Karpas-422 (cell line): ENCODE data around the gene TMX2. TPM values are rescaled to one million over a fixed set of nuclear protein-coding genes. Genes with fewer than 3 reads are reported as not detected.

ENCODE experiments used
- DNase-seq: peaks from one replicate; pipeline ENCODE4 v3.0.0-alpha.2; 2015
- H2AFZ ChIP-seq: fragments of 200-600 bp; sonication (generic); 2 replicates; pipeline ENCODE4 v1.6.1; 2014; ENCODE audit warnings: antibody characterized with exemption, low read length, mixed read lengths
- H3K27ac ChIP-seq: fragments of 200-600 bp; sonication (generic); 2 replicates; pipeline ENCODE4 v1.5.1; 2014; ENCODE audit warnings: mild to moderate bottlenecking, low read length, moderate library complexity
- H3K27me3 ChIP-seq: fragments of 200-600 bp; sonication (generic); 2 replicates; pipeline ENCODE4 v1.6.1; 2014; ENCODE audit warnings: low read length, mixed read lengths
- H3K36me3 ChIP-seq: fragments of 200-600 bp; sonication (generic); 2 replicates; pipeline ENCODE4 v1.6.1; 2014; ENCODE audit warnings: low read length, mixed read lengths; ENCODE audit not compliant: insufficient read depth
- H3K4me1 ChIP-seq: fragments of 200-600 bp; sonication (generic); 2 replicates; pipeline ENCODE4 v1.6.1; 2014; ENCODE audit warnings: mild to moderate bottlenecking, low read length, mixed read lengths
- H3K4me2 ChIP-seq: fragments of 200-600 bp; sonication (generic); 2 replicates; pipeline ENCODE4 v1.6.1; 2014; ENCODE audit warnings: low read length, low read depth, mild to moderate bottlenecking; ENCODE audit not compliant: poor library complexity, severe bottlenecking
- H3K4me3 ChIP-seq: fragments of 200-600 bp; sonication (generic); 2 replicates; pipeline ENCODE4 v1.5.1; 2014; ENCODE audit warnings: mild to moderate bottlenecking, antibody characterized with exemption, low read length, mixed read lengths
- H3K79me2 ChIP-seq: fragments of 200-600 bp; sonication (generic); 2 replicates; pipeline ENCODE4 v1.6.1; 2014; ENCODE audit warnings: mild to moderate bottlenecking, low read length, mixed read lengths
- H3K9ac ChIP-seq: fragments of 200-600 bp; sonication (generic); 2 replicates; pipeline ENCODE4 v1.6.0; 2014; ENCODE audit warnings: low read length
- H3K9me2 ChIP-seq: fragments of 200-600 bp; sonication (generic), shearing (Covaris generic); replicated peaks from 2 replicates; pipeline ENCODE4 v1.6.0; 2014; ENCODE audit warnings: mild to moderate bottlenecking, low read length, moderate library complexity; ENCODE audit not compliant: insufficient read depth
- H3K9me3 ChIP-seq: fragments of 300-700, 200-600 bp; sonication (generic); 2 replicates; pipeline ENCODE4 v1.6.1; 2014; ENCODE audit warnings: low read length, mixed read lengths
- H4K20me1 ChIP-seq: fragments of 200-600 bp; sonication (generic); 2 replicates; pipeline ENCODE4 v1.6.1; 2014; ENCODE audit warnings: mild to moderate bottlenecking, antibody characterized with exemption, low read length, low read depth; ENCODE audit not compliant: insufficient read depth
- total RNA-seq: library from RNA; depleted of rRNA; stranded (reverse); fragments of >200 nt; shearing (Covaris generic); gene quantifications from 2 replicates; pipeline ENCODE4 v1.2.3, GENCODE V29; 2014; ENCODE audit warnings: low replicate concordance; rRNA removed

Gene TMX2, protein sequence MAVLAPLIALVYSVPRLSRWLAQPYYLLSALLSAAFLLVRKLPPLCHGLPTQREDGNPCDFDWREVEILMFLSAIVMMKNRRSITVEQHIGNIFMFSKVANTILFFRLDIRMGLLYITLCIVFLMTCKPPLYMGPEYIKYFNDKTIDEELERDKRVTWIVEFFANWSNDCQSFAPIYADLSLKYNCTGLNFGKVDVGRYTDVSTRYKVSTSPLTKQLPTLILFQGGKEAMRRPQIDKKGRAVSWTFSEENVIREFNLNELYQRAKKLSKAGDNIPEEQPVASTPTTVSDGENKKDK
- total RNA-seq = 53.3 and 91.2 TPM in 2 replicates

DNA sequence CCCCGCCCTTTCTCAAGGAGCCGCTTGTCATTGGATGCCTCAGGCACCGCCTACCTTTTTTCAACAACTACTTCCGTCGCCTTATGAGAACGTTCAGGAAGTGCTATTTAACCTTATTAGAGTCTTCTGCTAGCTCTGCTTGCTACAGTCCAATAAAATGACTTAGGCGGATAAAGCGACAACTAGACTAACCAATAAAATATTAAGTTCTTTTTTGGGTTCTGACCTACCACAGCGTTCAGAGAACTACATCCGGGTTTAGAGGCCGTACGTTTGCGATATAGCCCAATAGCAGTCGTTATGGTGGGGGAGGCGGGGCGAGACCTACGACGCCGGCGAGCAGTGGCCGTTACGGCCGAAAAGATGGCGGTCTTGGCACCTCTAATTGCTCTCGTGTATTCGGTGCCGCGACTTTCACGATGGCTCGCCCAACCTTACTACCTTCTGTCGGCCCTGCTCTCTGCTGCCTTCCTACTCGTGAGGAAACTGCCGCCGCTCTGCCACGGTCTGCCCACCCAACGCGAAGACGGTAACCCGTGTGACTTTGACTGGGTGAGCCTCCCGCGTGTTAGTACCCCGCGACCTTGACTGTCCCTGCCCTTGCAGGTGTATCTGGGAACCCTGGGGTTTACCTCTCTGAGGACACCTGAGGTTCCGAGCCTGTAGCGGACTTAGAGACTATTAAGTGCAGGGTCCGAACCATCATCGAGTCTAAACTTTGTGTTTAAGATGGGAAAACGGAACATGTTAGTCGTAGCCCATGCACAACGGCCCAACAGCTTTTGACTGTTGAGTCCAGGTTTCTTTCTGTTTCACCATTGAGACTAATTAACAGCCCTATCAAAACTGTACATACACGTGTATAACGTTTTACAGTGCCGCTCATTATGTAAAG, at the start of gene TMX2:
TMX2 (plus strand) TSS at position 338 of the 895 bp plus-strand sequence; CDS start at position 364, 26 bp downstream.
- Histone ChIP-seq H2AFZ (no peak within 1 kb of the TSS; the same call in 1 of the 2 replicates), H3K4me3 (peak within 1 kb of the TSS; percentile 89), H3K79me2 (peaks cover 56% of the 10 kb centered on the region)

DNA sequence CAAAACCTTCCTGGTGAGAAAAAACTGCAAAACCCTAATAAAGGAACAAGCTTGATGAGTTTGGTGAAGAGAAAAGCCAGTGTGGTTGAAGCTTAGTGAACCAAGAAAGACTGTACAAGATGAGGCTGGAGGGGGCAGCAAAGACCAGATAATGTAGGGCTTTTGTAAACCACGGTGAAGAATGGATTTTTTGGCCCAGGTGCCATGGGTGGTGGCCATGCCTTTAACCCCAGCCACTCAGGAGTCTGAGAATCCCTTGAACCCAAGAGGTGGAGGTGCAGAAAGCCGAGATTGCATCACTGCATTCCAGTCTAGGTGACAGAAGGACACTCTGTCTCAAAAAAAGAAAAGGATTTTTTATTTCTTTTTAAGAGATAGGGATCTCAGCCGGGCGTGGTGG, 49.5 kb upstream of the TMX2 start:
- Histone ChIP-seq H2AFZ (no peak overlapping the region), H3K36me3 (peaks cover 16% of the 10 kb centered on the region; the same call in 1 of the 2 replicates), H3K27me3 (no peaks in the 10 kb centered on the region), H4K20me1 (0 out of 2 replicates have a peak, but pooled peaks cover 4% of the 10 kb centered on the region), H3K9ac (no peak overlapping the region), H3K4me3 (no peak overlapping the region), H3K27ac (no peak overlapping the region), H3K79me2 (peaks cover 37% of the 10 kb centered on the region), H3K9me2 (no peaks in the 10 kb centered on the region), H3K4me1 (peaks cover 16% of the 10 kb centered on the region), H3K9me3 (no peaks in the 10 kb centered on the region), H3K4me2 (no peak overlapping the region)
- peak; percentile 73 for DNase-seq

More for the DNA sequence above, at the start of gene TMX2:
- Histone ChIP-seq H3K27ac (peak within 1 kb of the TSS; percentile 63), H3K9ac (peak within 1 kb of the TSS; percentile 87), H4K20me1 (no peaks in the 10 kb centered on the region), H3K36me3 (peaks cover 15% of the 10 kb centered on the region; the same call in 1 of the 2 replicates), H3K4me1 (peaks cover 34% of the 10 kb centered on the region), H3K4me2 (peak within 1 kb of the TSS; percentile 77), H3K9me3 (no peaks in the 10 kb centered on the region), H3K9me2 (no peaks in the 10 kb centered on the region), H3K27me3 (no peaks in the 10 kb centered on the region)
- peak; percentile 99 for DNase-seq

DNA sequence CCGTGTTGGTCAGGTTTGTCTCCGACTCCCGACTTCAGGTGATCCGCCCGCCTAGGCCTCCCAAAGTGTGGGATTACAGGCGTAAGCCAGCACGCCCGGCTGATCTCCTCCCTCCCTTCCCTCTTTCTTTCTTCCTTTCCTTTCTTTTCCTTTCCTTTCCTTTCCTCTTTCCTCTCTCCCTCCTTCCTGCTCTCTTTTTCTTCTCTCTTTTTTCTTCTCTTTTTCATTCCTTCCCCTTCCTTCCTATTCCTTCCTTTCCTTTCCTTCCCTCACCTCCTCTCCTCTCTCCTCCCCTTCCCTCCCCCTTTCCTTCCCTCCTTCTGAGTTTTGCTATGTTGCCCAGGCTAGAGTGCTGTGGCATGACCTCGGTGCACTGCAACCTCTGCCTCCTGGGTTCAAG, 48.4 kb upstream of the TMX2 start:
- Histone ChIP-seq H4K20me1 (peaks cover 1% of the 10 kb centered on the region), H2AFZ (no peak overlapping the region), H3K36me3 (peaks cover 16% of the 10 kb centered on the region; the same call in 1 of the 2 replicates), H3K4me2 (no peak overlapping the region), H3K9me3 (no peaks in the 10 kb centered on the region), H3K4me3 (no peak overlapping the region), H3K9me2 (no peaks in the 10 kb centered on the region), H3K79me2 (peaks cover 36% of the 10 kb centered on the region), H3K9ac (no peak overlapping the region), H3K27me3 (no peaks in the 10 kb centered on the region), H3K4me1 (peaks cover 9% of the 10 kb centered on the region), H3K27ac (no peak overlapping the region)
- no peak for DNase-seq

- Histone ChIP-seq H3K4me3 (peak overlapping the region; percentile 97), H3K36me3 (peaks cover 17% of the 10 kb centered on the region; the same call in 1 of the 2 replicates), H3K27me3 (no peaks in the 10 kb centered on the region), H2AFZ (peak overlapping the region; percentile 96), H3K9ac (peak overlapping the region; percentile 84), H3K27ac (peak overlapping the region; percentile 82), H3K9me3 (no peaks in the 10 kb centered on the region), H3K9me2 (no peaks in the 10 kb centered on the region), H3K79me2 (peaks cover 42% of the 10 kb centered on the region), H3K4me2 (peak overlapping the region; percentile 99), H4K20me1 (peaks cover 16% of the 10 kb centered on the region), H3K4me1 (peaks cover 20% of the 10 kb centered on the region)
- DNase-seq = peak; percentile 99
Measured at GRCh38 chr11:57667117-57667735, 45.2 kb upstream of the TMX2 start.

GRCh38 chr11:57667736-57668433, 44.5 kb upstream of the TMX2 start, which contains the start of gene ZDHHC5:
ZDHHC5 (plus strand) TSS chr11:57668114; CDS start chr11:57673091, 4,977 bp downstream.
- H3K4me2 ChIP-seq = peak within 1 kb of the TSS; percentile 99
- H3K27ac ChIP-seq = peak within 1 kb of the TSS; percentile 89
- no peaks in the 10 kb centered on the region for H3K27me3 ChIP-seq
- peak within 1 kb of the TSS; percentile 98 for H3K9ac ChIP-seq
- no peaks in the 10 kb centered on the region for H3K9me2 ChIP-seq
- peaks cover 23% of the 10 kb centered on the region; the same call in 1 of the 2 replicates for H3K36me3 ChIP-seq
- H3K9me3 ChIP-seq = no peaks in the 10 kb centered on the region
- peak; percentile 99 for DNase-seq
- H3K79me2 ChIP-seq = peaks cover 49% of the 10 kb centered on the region
- H4K20me1 ChIP-seq = peaks cover 23% of the 10 kb centered on the region
- peaks cover 20% of the 10 kb centered on the region for H3K4me1 ChIP-seq
- H3K4me3 ChIP-seq = peak within 1 kb of the TSS; percentile 97
- peak within 1 kb of the TSS; percentile 96 for H2AFZ ChIP-seq

GRCh38 chr11:57668434-57668782, 44.0 kb upstream of the TMX2 start:
- Histone ChIP-seq H3K9me2 (no peaks in the 10 kb centered on the region), H3K36me3 (peaks cover 28% of the 10 kb centered on the region; the same call in 1 of the 2 replicates), H3K79me2 (peaks cover 54% of the 10 kb centered on the region), H2AFZ (peak overlapping the region; percentile 54; the same call in 1 of the 2 replicates), H3K27ac (peak overlapping the region; percentile 89), H3K4me3 (peak overlapping the region; percentile 97), H3K4me2 (peak overlapping the region; percentile 99), H3K27me3 (no peaks in the 10 kb centered on the region), H4K20me1 (peaks cover 28% of the 10 kb centered on the region), H3K9me3 (no peaks in the 10 kb centered on the region), H3K9ac (peak overlapping the region; percentile 98), H3K4me1 (peaks cover 20% of the 10 kb centered on the region)
- peak; percentile 73 for DNase-seq

DNA sequence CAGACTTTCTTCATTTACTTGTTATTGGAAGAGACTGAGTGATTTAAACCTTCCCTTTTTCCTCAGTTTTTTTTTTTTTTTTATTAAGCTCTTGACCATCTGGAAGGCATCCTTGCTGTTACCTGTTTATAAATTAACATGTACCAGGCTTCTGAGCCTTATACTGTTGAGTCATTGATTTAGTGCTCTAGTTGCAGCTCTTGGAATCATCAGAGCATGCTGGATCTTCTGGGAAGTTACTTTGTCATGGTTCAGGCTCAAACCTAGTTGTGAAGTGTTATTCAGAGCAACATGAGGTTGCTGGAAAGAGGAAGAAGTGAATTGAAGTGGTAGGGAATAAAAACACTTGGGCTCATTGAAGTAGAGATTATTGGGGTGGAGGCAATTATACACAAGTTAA, 38.1 kb upstream of the TMX2 start:
- H3K27me3 ChIP-seq = no peaks in the 10 kb centered on the region

More for the DNA sequence above, 38.1 kb upstream of the TMX2 start:
- H4K20me1 ChIP-seq = peaks cover 36% of the 10 kb centered on the region
- no peaks in the 10 kb centered on the region for H3K9me2 ChIP-seq
- peaks cover 93% of the 10 kb centered on the region for H3K79me2 ChIP-seq
- DNase-seq = no peak
- no peak overlapping the region for H3K27ac ChIP-seq
- no peak overlapping the region for H3K4me2 ChIP-seq
- H3K4me3 ChIP-seq = no peak overlapping the region
- H3K9me3 ChIP-seq = no peaks in the 10 kb centered on the region
- H3K9ac ChIP-seq = no peak overlapping the region
- H3K36me3 ChIP-seq = peaks cover 66% of the 10 kb centered on the region
- H2AFZ ChIP-seq = no peak overlapping the region
- H3K4me1 ChIP-seq = peaks cover 8% of the 10 kb centered on the region
